ENCODE data around the gene KRTAP12-3. TPM values are rescaled to one million over a fixed set of nuclear protein-coding genes. Genes with fewer than 3 reads are reported as not detected.

The KRTAP12-3 gene
- total and polyA plus RNA-seq, 2 donors (not counting 1 experiment from before 2014, with no cell fraction given), result not detected

GRCh38 chr21:44619886-44620285 is 37.8 kb upstream of the KRTAP12-3 start:
- no peak overlapping the region for H2AFZ ChIP-seq (ENCODE audit: insufficient read depth, low read depth, low read length, poor library complexity, severe bottlenecking)
- POLR2A ChIA-PET, result no interaction called here
- H3K4me1 ChIP-seq (ENCODE audit: control insufficient read depth in 2 of 2, insufficient read depth in 2 of 2, low read length in 2 of 2), result peaks cover 11 to 13% of the 10 kb centered on the region in 2 donors
- peaks cover 3% of the 10 kb centered on the region for H3K27me3 Mint-ChIP-seq
- no peak for ATAC-seq (ENCODE audit: low read depth)
- peaks cover 22% of the 10 kb centered on the region for H3K9me3 Mint-ChIP-seq (ENCODE audit: insufficient read depth)
- no peak for DNase-seq
- peaks cover 14% of the 10 kb centered on the region for H3K4me1 Mint-ChIP-seq
- H3K9me3 ChIP-seq (ENCODE audit: control extremely low read depth in 1 of 3, control insufficient read depth in 2 of 3, insufficient read depth in 1 of 3, low read length in 2 of 3), result peaks cover 0 to 25% (median 20%) of the 10 kb centered on the region in 3 donors
- H3K4me3 ChIP-seq (ENCODE audit: control extremely low read depth in 1 of 5, extremely low read depth in 1 of 5, insufficient read depth in 1 of 5, low read depth in 2 of 5, low read length in 4 of 5), result no peak overlapping the region
- no peak overlapping the region for H3K27ac Mint-ChIP-seq
- no peak for TF ChIP-seq EZH2 (IDR thresholded peaks at IDR 0.05; ENCODE audit: borderline replicate concordance, insufficient read depth, low read depth, low read length, poor library complexity, severe bottlenecking)
- TF ChIP-seq CTCF (IDR thresholded peaks at IDR 0.05), result no peak
- H3K36me3 ChIP-seq (replicated peaks in 1 of 2; ENCODE audit: control extremely low read depth in 1 of 2, control insufficient read depth in 1 of 2, extremely low read depth in 1 of 2, insufficient read depth in 2 of 2, low read length in 1 of 2), result no peaks in the 10 kb centered on the region
- intact Hi-C loops (cut with micrococcal nuclease), result no loop called here
- no peaks in the 10 kb centered on the region for H4K20me1 ChIP-seq (ENCODE audit: control insufficient read depth, insufficient read depth, low read length, poor library complexity, severe bottlenecking)
- no peak overlapping the region for H3K9ac ChIP-seq (ENCODE audit: low read length)
- no peak overlapping the region for H3K4me3 Mint-ChIP-seq
- H3K4me2 ChIP-seq (replicated peaks; ENCODE audit: low read depth, low read length, poor library complexity, severe bottlenecking), result no peak overlapping the region
- peaks cover 0 to 3% (median 0%) of the 10 kb centered on the region in 4 experiments for H3K27me3 ChIP-seq (replicated peaks in 1 of 4; ENCODE audit: control extremely low read depth in 1 of 4, control insufficient read depth in 3 of 4, insufficient read depth in 4 of 4, low read length in 3 of 4)
- 94% methylated on average over 5 of the region's 6 CpGs for WGBS (ENCODE audit: insufficient coverage)
- no peaks in the 10 kb centered on the region for H3K79me2 ChIP-seq (ENCODE audit: control insufficient read depth, insufficient read depth, low read length)
- CTCF ChIA-PET, result no interaction called here
- H3K27ac ChIP-seq (ENCODE audit: low read length in 2 of 2), result no peak overlapping the region

GRCh38 chr21:44623575-44623974 is 34.2 kb upstream of the KRTAP12-3 start:
- H3K4me3 Mint-ChIP-seq, result no peak overlapping the region
- peaks cover 8% of the 10 kb centered on the region for H3K4me1 Mint-ChIP-seq

More at GRCh38 chr21:44623575-44623974, 34.2 kb upstream of the KRTAP12-3 start:
- H3K36me3 ChIP-seq (replicated peaks in 1 of 2; ENCODE audit: control extremely low read depth in 1 of 2, control insufficient read depth in 1 of 2, extremely low read depth in 1 of 2, insufficient read depth in 2 of 2, low read length in 1 of 2), result no peaks in the 10 kb centered on the region
- no peak overlapping the region for H3K9ac ChIP-seq (ENCODE audit: low read length)
- Mint-ChIP-seq H3K9me3 (ENCODE audit: insufficient read depth) (peaks cover 21% of the 10 kb centered on the region), H3K27ac (no peak overlapping the region), H3K27me3 (peaks cover 7% of the 10 kb centered on the region)
- DNase-seq (no peak), ATAC-seq (ENCODE audit: low read depth) (no peak)
- ChIA-PET CTCF (no interaction called here), POLR2A (no interaction called here)
- no peak overlapping the region for H3K4me2 ChIP-seq (replicated peaks; ENCODE audit: low read depth, low read length, poor library complexity, severe bottlenecking)
- H3K4me3 ChIP-seq (ENCODE audit: control extremely low read depth in 1 of 5, extremely low read depth in 1 of 5, insufficient read depth in 1 of 5, low read depth in 2 of 5, low read length in 4 of 5), result no peak overlapping the region
- intact Hi-C loops (cut with micrococcal nuclease), result no loop called here
- H3K4me1 ChIP-seq (ENCODE audit: control insufficient read depth in 2 of 2, insufficient read depth in 2 of 2, low read length in 2 of 2), result peaks cover 7 to 9% of the 10 kb centered on the region in 2 donors
- H3K27me3 ChIP-seq (replicated peaks in 1 of 4; ENCODE audit: control extremely low read depth in 1 of 4, control insufficient read depth in 3 of 4, insufficient read depth in 4 of 4, low read length in 3 of 4), result peaks cover 0 to 17% (median 0%) of the 10 kb centered on the region in 4 experiments
- H2AFZ ChIP-seq (ENCODE audit: insufficient read depth, low read depth, low read length, poor library complexity, severe bottlenecking), result no peak overlapping the region
- H3K79me2 ChIP-seq (ENCODE audit: control insufficient read depth, insufficient read depth, low read length), result no peaks in the 10 kb centered on the region
- TF ChIP-seq CTCF (IDR thresholded peaks at IDR 0.05) (no peak), EZH2 (IDR thresholded peaks at IDR 0.05; ENCODE audit: borderline replicate concordance, insufficient read depth, low read depth, low read length, poor library complexity, severe bottlenecking) (no peak)
- peaks cover 0 to 31% (median 20%) of the 10 kb centered on the region in 3 donors for H3K9me3 ChIP-seq (ENCODE audit: control extremely low read depth in 1 of 3, control insufficient read depth in 2 of 3, insufficient read depth in 1 of 3, low read length in 2 of 3)
- no peak overlapping the region for H3K27ac ChIP-seq (ENCODE audit: low read length in 2 of 2)
- H4K20me1 ChIP-seq (ENCODE audit: control insufficient read depth, insufficient read depth, low read length, poor library complexity, severe bottlenecking), result no peaks in the 10 kb centered on the region
